Activated T-cell treated with anti-CD3 and anti-CD28 coated beads, Interleukin-2, amount 50 U/mL, for 1 hour (primary cell): ENCODE data around the gene STN1.
A peak's percentile ranks its signal among the peaks of the same experiment; 100 is the strongest.

Experiments
- DNase-seq: peaks from one replicate; pipeline ENCODE4 v3.0.0-alpha.2; 2020

The STN1 gene, protein sequence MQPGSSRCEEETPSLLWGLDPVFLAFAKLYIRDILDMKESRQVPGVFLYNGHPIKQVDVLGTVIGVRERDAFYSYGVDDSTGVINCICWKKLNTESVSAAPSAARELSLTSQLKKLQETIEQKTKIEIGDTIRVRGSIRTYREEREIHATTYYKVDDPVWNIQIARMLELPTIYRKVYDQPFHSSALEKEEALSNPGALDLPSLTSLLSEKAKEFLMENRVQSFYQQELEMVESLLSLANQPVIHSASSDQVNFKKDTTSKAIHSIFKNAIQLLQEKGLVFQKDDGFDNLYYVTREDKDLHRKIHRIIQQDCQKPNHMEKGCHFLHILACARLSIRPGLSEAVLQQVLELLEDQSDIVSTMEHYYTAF

DNA sequence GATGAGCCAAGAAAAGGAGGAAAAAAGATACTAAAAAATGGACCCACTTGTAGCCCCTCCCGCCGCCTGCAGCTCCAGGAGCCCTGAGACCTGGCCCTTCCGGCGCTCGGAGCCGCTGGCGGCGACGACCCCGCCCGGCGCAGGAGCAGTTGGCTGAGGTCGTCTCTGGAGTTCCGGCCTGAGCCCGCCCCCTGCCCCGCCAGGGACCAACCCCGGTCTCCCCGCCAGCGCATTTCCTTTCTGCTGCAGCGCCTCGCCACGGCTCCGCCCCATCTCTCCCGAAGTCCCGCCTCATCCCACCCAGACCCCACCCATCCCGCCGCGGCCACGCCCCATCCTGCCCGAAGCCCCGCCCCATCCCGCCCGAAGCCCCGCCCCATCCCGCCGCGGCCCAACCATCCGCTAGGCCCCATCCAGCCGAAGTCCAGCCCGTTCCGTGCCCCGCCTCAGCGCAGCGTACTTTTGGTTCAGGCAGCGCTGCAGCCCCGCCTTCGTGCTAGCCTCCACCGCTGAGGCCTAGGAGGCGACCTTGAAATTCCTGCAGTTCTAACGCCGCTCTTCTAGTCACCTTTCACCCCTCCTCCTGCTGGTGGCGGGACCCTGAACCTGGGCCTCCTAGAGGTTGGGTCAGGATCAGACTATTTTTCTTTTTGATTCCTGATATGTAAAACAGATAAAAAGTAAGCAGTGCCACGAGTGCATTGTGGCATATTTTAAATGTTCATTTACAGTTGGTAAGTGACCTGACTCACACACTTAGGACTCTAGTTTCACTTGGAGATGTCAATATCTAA, at the start of gene STN1:
TSS of gene STN1 (minus strand) at position 132 of the 794 bp plus-strand sequence. CDS start 590 bp downstream, outside the sequence.
- peak; percentile 94 for DNase-seq

DNA sequence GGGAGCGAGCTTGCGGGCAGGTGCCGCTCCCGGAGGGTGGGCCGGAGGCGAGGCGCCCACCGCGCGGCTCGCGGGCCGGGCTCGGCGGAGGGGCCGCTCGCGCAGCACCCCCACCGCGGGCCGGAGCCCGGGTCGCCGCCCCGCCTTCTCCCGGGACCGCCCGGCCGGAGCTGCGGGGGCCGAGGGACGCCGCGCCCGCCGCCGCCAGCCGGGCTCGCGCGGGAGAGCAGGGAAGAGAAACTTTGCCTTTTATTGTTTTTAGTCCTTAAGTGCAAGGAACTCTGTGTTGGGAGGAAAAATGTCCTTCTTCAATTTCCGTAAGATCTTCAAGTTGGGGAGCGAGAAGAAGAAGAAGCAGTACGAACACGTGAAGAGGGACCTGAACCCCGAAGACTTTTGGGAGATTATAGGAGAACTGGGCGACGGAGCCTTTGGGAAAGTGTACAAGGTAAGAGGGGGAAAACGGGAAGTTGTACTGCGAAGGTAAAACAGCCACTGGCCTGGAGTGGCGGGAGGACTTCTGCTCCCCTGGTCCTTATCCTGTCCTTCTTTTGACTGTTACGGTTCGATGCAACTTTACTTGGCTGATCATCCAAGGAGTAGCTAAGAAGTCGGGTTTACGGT, 49.6 kb upstream of the STN1 start:
- no peak for DNase-seq

DNA sequence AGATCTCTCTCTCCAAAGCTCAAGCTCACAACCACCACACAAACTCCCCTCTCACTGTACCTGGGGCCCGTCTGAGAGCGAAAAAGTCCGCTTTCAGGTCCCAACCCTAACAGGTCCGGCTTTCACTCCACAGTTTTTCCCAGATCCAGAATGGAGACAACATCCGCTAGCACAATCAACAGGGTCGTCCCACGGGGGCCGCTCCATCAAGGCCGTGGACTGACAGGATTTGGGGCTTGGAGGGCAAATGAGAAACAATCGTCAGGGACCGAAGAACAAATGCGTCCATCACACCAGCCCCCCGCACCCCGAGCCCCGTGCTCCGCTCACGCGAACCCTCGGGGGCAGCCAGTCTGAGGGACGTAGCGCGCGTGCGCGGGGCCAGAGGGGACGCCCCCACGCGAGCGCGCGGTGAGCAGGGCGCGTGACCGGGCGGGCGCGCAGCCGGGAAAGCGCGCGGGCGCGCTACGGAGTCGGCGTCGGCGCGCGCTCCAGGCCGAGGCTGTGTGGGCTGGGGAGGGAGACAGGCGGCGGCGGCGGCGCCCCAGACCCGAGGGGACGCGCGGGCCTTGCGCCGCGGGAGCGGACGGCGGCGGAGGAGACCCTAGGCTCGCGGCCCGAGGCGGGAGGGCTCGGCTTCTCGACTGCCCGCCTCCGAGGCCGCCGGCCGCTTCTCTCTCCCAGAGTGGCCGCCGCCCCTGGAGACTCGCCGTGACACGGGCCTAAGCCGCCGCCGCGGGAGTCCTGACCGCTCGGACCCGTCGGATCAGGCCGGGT, 48.9 kb upstream of the STN1 start, which contains the start of gene SLK:
TSS of gene SLK (plus strand) at position 470 of the 777 bp plus-strand sequence. CDS start 606 bp downstream, outside the sequence.
- DNase-seq, result peak; percentile 87

DNA sequence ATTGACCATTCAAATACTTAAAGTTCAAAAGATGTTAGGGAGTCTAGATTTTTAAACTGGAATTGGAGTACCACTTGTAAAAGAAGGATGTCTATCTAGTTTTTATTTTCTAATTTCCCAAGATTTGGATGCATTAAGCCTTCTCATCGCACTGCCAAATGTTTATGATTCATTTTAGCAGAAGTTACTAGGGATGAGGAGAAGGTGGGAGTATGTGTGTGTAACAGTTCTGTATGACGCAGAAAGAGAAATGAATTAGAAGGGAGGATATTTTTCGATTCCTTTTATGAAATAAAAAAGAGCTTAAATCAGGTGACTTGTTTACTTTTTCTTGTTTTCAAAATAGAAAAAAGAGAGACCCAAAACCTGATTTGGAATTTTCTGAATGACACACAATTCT, 42.1 kb upstream of the STN1 start:
- no peak for DNase-seq

DNA sequence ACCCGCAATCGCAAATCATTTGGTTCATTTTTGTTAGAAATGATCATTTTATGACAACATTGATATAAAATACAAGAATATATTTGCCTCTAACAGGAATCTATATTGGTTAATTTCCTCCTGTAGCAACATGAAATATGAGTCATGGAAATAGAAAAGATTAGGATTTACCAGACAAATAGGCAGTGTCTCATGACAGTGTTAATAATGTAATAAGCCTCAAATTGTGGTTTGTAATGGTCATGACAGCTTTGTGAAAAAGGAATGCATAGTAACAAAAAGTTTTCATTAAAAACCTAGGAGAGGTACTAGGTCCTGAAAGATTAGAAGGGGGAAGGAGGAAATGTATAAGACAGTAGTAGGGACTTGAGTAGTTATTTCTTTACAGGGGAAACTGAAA, 41.0 kb upstream of the STN1 start:
- no peak for DNase-seq

DNA sequence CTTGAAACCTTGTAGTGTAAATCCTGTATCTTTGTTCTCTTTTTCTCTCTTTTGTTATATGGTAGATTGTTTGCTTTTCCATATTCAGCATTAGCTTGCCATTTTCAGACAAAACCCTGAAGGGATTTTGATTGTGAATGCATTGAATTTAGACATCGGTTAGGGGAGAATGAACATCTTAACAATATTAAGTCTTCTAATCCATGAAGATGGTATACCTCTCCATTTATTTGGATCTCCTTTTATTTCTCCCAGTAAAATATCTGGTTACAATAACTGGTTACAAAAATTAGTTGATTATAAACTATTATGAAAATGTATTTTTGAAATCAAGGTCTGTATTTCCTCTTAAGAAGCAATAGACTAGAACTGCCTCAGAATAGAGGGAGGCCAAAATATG, 36.6 kb upstream of the STN1 start:
- DNase-seq, result no peak

DNA sequence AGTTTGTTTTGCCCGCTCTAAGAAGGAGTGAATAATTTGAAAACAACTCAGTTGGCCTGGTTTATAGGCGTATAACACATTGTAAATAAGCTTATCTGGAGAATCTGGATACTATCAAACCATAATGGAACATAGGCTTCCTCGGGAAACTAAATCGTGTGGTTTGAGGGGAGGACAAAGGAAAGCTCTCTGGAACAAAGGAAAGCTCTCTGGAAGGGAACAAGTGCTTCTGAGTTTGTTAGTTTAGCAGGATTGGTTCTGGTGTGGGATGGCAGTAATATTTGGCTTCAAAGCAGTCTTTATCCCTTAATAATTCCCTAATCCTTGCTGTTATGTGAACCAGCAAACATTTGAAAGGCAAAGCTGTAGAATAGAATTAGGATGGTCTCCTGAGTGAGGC, 34.0 kb upstream of the STN1 start:
- no peak for DNase-seq

DNA sequence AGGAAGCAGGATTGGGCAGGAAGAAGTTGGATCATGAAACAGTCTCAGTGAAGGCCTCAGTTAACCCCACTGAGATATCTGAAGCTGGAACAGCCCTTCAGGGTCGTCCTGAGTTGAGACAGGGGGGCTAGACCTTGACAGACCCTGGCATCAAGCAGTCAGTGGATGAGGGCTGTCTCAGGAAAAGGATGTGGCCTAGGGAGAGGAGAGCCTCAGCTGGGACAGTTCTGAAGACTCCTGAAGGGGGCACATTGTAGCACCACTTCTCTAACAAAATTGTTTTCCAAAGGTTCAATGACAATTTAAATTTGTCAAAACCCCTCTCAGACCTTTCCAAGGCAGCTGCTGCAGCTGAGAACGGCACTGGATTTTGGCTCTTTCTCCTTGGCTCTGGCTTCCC, 33.2 kb upstream of the STN1 start:
- no peak for DNase-seq

DNA sequence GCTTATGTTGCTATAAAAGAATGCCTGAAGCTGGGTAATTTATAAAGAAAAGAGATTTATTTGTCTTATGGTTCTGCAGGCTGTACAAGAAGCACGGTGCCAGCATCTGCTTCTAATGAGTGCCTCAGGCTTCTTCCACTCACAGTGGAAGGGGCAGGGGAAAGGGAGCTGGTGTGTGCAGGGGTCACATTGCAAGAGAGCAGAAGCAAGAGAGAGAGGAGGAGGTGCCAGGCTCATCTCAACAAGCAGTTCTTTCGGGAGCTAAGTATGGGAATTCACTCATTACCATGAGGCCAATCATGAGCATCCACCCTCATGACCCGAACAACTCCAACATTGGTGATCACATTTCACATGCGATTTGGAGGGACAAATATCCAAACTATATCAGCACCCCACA, 31.7 kb upstream of the STN1 start:
- DNase-seq, result no peak

DNA sequence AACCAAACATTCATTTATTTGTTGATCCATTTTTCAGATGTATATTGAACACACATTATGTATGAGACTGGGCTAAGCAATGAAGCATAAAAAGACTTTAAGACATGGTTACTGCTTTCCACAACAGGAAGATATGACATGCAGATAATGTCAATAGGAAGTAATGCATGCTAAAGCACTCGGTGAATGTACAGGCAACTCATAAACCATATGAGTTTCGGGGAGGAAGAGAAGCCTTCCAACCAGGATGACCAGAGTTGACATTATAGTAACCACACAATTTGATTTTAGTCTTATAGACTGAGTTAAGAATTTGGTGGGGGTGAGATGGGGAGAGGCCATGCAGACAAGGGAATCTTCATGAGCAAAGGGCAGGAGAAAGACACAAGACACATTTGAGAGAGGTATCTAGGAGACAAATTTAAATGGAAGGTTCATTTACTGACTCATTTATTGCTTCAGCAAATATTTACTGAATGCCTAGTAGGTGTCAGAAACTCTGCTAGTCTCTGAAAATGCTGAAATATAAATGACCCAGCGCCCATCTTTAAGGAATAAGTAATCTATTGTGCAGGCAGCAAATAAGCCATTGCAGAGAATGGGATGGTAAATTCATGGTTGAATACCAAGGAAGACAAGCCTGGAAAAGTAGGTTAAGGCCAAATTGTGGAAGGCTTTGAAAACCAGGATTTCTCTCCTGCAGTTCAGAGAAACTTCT, 30.0 kb upstream of the STN1 start:
- DNase-seq, result no peak

DNA sequence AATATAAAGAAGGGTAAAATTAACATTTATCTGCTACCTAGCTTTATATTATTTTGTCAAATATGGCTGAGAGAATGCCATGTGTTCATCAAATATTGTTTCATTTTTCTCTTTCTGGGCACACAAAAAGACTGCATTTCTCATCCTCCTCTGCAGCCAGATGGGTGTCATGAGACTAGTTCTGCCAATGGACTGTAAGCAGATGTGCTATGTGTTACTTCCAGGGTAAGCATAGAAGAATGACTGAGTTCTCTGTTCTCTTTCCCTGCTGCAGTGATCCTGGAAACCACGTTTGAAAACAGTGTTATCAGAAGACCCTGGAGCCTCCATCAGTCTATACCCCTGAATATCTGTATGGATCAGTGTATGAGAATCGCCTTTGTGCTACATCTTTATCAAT, 24.9 kb upstream of the STN1 start:
- DNase-seq, result no peak

DNA sequence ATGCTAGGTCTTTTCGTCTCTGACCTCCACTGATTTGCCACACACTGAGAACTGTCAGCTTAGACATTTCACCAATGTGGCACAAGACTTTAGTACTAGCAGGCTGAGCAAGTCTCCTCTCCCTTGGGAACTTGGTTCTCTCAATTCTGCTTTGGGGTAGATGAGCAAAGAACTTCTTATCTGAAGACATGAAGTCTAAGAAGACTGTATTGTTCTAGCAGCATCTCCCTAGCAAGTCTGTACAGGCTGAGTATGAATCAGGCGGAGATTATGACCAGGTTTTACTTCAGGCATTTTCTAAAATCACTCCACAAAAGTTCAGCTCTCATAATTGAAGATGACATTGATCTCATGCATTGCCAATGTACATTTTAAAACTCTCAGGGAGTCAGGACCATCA, 23.8 kb upstream of the STN1 start:
- DNase-seq, result no peak

DNA sequence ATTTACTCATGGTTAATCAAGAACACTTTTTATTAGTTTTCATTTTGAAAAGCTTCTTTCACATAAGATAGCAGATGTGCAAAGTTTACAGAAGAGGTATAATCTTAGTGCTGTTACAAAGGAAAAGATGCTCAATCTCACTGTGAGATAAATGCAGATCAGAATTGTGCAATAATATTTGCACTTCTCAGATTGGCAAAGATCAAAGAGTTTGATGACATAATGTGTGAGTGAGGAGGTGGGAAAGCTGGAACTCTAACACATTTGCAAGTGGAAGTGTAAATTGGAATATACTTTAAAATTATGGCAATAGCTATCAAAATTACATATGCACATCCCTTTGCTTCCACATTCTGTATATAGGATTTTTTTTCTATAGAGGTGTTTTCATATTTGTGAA, 21.5 kb upstream of the STN1 start:
- no peak for DNase-seq

DNA sequence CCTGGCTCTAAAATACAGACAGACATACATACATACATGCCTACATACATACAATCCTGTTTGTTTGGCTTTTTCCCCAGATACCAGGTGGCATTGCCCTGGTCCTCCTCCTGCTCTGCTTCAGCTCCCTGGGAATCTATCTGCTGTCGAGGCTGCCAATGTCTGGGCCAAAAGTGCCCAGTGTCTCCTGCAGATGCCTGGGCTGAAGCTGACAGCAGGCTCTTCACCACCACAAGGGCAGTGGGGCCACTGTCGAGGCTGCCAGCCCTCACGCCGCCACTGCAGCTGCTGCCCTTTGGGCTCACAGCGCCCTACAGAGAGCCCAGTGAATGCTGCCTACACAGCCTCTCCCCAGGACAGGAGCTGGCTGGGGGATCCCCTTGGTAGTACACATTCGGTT, 18.0 kb upstream of the STN1 start:
- DNase-seq, result no peak

DNA sequence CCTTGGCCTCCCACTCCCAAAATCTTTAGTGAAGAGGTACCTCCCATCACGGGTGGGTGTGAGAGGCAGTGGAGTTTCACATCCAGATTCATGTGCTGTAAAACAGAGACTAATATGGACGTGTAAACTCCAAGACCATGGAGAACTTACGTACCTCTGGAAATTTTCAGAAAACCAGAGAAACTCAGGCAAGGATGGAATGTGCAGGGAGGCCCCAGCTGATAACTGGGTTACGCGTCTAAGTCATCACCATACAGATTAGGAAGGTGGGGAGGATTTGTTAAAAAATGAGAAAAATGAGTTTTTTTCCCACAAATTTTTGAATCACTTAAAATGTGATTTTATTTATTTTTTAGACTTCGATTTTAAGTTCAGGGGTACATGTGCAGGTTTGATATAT, 16.3 kb upstream of the STN1 start:
- no peak for DNase-seq

DNA sequence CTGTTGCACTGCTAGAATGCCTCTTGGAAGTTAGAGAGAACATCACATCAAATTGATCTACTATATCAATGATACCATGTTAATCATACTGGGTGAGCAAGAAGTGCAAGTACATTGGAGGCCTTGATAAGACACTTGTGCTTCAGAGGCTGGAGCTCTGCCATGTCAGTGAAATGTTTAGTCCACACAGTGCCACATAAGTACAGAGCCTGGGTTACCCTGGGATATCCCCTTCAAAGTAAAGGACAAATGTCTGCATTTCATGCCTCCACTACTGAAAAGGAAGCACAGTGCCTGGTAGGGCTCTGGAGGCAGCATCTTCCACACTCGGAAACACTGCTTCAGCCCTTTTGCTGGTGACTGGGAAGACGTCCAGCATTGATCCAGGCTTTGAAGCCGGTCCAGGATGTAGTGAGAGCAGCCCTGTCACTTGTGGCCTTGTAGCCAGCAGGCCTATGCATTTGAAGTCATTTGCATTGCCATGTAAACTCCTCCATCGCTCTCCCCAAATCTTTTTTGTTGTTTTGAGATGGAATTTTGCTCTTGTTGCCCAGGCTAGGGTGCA, 15.7 kb upstream of the STN1 start:
- DNase-seq, result no peak

DNA sequence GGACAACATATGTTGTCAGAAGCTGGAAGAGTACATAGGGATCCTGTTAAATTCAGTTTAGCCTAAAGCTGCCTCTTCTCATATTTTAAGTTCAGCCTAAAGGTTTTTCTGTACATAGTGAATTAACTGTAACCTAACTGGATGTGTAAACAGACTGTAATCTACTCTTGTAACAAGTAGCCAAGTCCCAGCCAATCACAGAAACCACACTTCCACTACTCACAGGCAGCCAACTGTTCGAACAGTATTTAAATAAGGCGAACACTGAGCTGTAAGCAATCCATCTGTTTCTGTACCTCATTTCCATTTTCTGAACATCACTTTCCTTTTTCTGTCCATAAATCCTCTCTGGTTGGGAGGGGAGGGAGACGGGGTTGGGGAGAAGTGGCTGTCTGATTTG, 15.0 kb upstream of the STN1 start:
- no peak for DNase-seq

DNA sequence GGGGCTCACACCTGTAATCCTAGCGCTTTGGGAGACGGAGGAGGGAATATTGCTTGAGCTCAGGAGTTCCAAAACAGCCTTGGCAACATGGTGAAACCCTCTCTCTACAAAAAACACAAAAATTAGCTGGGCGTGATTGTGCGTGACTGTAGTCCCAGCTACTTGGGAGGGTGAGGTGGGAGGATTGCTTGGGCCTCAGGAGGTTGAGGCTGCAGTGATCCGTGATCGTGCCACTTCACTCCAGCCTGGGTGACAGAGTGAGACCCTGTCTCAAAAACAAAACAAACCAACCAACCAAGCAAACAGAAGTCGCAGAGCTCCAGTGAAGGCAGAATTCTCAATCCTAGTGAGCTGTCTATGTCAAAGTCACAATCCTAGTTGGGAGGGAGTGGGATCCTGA, 14.3 kb upstream of the STN1 start:
- no peak for DNase-seq

DNA sequence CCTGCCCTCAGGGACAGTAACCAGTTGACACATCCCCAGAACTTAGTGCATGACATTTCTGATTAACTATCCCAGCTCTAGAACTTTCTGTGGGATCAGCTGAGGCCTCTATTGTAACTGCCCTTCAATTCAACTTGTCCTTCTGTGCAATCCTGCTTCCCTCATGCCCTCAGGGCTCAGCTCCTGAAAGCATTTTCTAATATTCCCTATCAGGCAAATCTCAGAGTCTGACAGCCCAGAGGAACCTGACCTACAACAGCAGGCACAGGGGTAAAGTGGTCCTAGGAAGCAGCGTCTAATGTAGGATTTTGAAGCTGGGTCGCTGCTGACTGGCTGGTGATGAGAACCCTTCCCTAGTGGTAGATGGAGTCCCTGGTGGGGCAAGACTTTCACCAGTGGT, 13.6 kb upstream of the STN1 start:
- DNase-seq, result no peak

DNA sequence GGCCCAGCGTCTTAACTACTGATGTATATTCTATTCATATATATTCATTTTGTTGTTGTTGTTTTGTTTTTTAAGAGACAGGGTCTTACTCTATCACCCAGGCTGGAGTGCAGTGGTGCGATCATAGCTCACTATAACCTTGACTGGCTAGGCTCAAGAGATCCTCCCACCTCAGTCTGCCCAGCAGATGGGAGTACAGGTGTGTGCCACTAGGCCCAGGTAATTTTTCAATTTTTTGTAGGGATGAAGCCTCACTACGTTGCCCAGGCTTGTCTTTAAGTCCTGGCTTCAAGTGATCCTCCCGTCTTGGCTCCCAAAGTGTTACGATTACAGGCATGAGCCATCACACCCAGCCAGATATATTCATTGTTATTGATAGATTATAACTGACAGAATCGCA, 12.9 kb upstream of the STN1 start:
- no peak for DNase-seq

DNA sequence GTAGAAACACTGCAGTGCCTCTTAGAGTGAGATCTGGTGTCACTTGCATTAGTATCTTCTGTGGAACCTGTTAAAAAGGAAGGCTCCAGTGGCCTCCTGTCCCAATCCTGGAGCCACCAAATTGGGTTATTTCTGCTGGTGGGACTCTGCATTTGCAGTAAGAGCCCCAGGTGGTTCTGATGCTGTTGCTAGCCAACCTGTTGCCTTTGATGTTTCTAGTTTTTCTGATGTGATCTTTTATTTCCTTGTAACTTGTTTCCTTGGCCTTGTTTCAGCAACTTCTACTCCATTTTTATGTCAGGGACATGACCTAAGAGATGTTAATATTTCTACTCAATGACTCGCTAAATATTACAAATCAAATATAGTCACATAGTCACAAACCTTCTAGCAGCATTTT, 12.5 kb upstream of the STN1 start:
- DNase-seq, result no peak

DNA sequence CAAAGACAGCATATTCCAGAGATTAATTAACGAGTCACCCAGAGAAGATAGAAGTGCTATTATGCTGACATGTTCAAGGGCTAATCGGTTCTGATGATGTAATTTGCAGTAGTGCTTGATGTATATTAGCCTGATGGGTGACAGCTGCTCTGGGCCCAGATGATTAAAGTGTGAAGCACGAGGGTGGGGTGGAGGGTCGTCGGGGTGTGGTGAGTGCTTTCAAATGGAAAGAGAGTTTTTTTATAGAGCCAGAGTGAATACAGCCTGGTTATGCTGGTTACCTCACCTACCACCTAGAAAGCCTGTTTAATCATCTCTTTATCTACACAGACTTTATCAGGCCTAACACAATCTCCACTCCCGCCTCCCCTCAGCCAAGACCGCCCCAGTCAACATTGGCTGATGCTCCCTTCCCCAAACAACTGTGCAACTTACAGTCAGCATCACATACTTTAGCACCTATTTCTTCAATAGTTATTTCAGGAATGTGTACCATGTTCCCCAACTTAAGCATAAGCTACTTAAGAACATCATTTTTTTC, 11.5 kb upstream of the STN1 start:
- DNase-seq, result no peak
